Cardiac muscle cell (in vitro differentiated cells and primary cell): ENCODE measurements around the gene SYTL2. TPM values are rescaled to one million over a fixed set of nuclear protein-coding genes. Genes with fewer than 3 reads are reported as not detected.
A peak's percentile ranks its signal among the peaks of the same experiment; 100 is the strongest.

ENCODE experiments used
- DNase-seq, 2 donors: peaks; one replicate each; pipeline versions ENCODE4 v3.0.0 to v3.0.0-alpha.2; 2010 to 2017; ENCODE audit warnings: low read depth in 1 of 2, low spot score in 1 of 2
- H3K27ac ChIP-seq: fragments of 200-600 bp; sonication (generic); 2 replicates; pipeline ENCODE4 v1.5.1; 2016
- H3K27me3 ChIP-seq: fragments of 200-600 bp; sonication (generic); 2 replicates; pipeline ENCODE4 v1.6.0; 2016; ENCODE audit warnings: control low read depth
- H3K36me3 ChIP-seq: fragments of 200-600 bp; sonication (generic); 2 replicates; pipeline ENCODE4 v1.5.1; 2016; ENCODE audit warnings: control low read depth
- H3K4me1 ChIP-seq: fragments of 200-600 bp; sonication (generic); 2 replicates; pipeline ENCODE4 v1.8.1; 2017; ENCODE audit warnings: low read depth, mild to moderate bottlenecking, mixed run types
- H3K4me3 ChIP-seq: fragments of 200-600 bp; sonication (generic); 2 replicates; pipeline ENCODE4 v1.5.1; 2016; ENCODE audit warnings: mild to moderate bottlenecking
- H3K9me3 ChIP-seq: fragments of 200-600 bp; sonication (generic); 2 replicates; pipeline ENCODE4 v1.5.1; 2017; ENCODE audit warnings: low read depth, mild to moderate bottlenecking, control low read depth
- CTCF ChIP-seq: IDR thresholded peaks from 2 replicates; pipeline ENCODE4 v1.5.1; 2012; ENCODE audit warnings: low read depth, mild to moderate bottlenecking, low read length
- polyA plus RNA-seq: library from polyadenylated mRNA; unstranded; fragments of >200 nt; fragmentation: Nextera tagmentation; extraction: Ambion mirVana; gene quantifications from 2 replicates; pipeline ENCODE4 v1.2.1, GENCODE V29; 2016
- total RNA-seq: library from RNA; depleted of rRNA; stranded (reverse); fragments of >200 nt; gene quantifications from 2 replicates; pipeline ENCODE4 v1.2.3, GENCODE V29; 2016

SYTL2 gene
- total and polyA plus RNA-seq, 2 experiments from 2014 or later: 1.7 to 4.1 TPM

- Histone ChIP-seq H3K9me3 (no peaks in the 10 kb centered on the region), H3K27ac (no peak overlapping the region), H3K36me3 (no peaks in the 10 kb centered on the region), H3K4me1 (peaks cover 6% of the 10 kb centered on the region), H3K27me3 (no peaks in the 10 kb centered on the region), H3K4me3 (no peak overlapping the region)
- no peak for TF ChIP-seq CTCF
- peak in 1 of 2 donors; percentile 35 for DNase-seq
These were observed 11.9 kb upstream of the SYTL2 start for GRCh38 chr11:85822814-85823213.

GRCh38 chr11:85821636-85822035 is 10.7 kb upstream of the SYTL2 start:
- H3K27me3 ChIP-seq: no peaks in the 10 kb centered on the region
- H3K4me1 ChIP-seq: no peaks in the 10 kb centered on the region
- no peak for TF ChIP-seq CTCF
- H3K9me3 ChIP-seq: no peaks in the 10 kb centered on the region
- no peak for DNase-seq
- no peaks in the 10 kb centered on the region for H3K36me3 ChIP-seq
- H3K27ac ChIP-seq: no peak overlapping the region
- no peak overlapping the region for H3K4me3 ChIP-seq

GRCh38 chr11:85819441-85819840 is 8.5 kb upstream of the SYTL2 start:
- peaks cover 8% of the 10 kb centered on the region for H3K27me3 ChIP-seq
- H3K27ac ChIP-seq: no peak overlapping the region
- no peak overlapping the region for H3K4me3 ChIP-seq
- DNase-seq: no peak
- no peaks in the 10 kb centered on the region for H3K4me1 ChIP-seq
- no peaks in the 10 kb centered on the region for H3K36me3 ChIP-seq
- H3K9me3 ChIP-seq: no peaks in the 10 kb centered on the region
- TF ChIP-seq CTCF: no peak

GRCh38 chr11:85815186-85815931 is 4.4 kb upstream of the SYTL2 start:
- Histone ChIP-seq H3K27me3 (peaks cover 45% of the 10 kb centered on the region), H3K4me3 (no peak overlapping the region), H3K27ac (no peak overlapping the region), H3K9me3 (no peaks in the 10 kb centered on the region), H3K36me3 (no peaks in the 10 kb centered on the region), H3K4me1 (no peaks in the 10 kb centered on the region)
- no peak for TF ChIP-seq CTCF
- DNase-seq: no peak

GRCh38 chr11:85813721-85814120 is 2.8 kb upstream of the SYTL2 start:
- Histone ChIP-seq H3K27ac (no peak overlapping the region), H3K27me3 (peaks cover 46% of the 10 kb centered on the region), H3K36me3 (no peaks in the 10 kb centered on the region), H3K9me3 (no peaks in the 10 kb centered on the region), H3K4me1 (no peaks in the 10 kb centered on the region), H3K4me3 (no peak overlapping the region)
- no peak for TF ChIP-seq CTCF
- DNase-seq: no peak

- Histone ChIP-seq H3K36me3 (no peaks in the 10 kb centered on the region), H3K9me3 (no peaks in the 10 kb centered on the region), H3K27ac (no peak overlapping the region), H3K4me3 (peak overlapping the region; percentile 45), H3K4me1 (no peaks in the 10 kb centered on the region), H3K27me3 (peaks cover 46% of the 10 kb centered on the region)
- DNase-seq: no peak
- no peak for TF ChIP-seq CTCF
These were observed 683 bp upstream of the SYTL2 start for GRCh38 chr11:85811624-85812023.
